ENCODE results near the gene NME4.
"Not testable (repeated sequence)": the region's sequence is repeated elsewhere in the genome, so short reads cannot be mapped to it uniquely, and the experiment has no call there.

NME4 gene

GRCh38 chr16:377419-377951 lies 19.5 kb upstream of the NME4 start:
- TF ChIP-seq Cebpa-rat (IDR thresholded peaks at IDR 0.05): no peak
- Histone ChIP-seq H3K4me3 (no peak overlapping the region), H3K4me1 (peaks cover 14 to 35% (median 26%) of the 10 kb centered on the region in 10 experiments), H3K9ac (no peak overlapping the region), H4K20me1 (peaks cover 21 to 86% (median 52%) of the 10 kb centered on the region in 11 experiments; a peak in 21 of 22 replicates), H3K27me3 (no peaks in the 10 kb centered on the region; a peak in 1 of 22 replicates), H3K9me3 (replicated peaks in 1 of 11) (no peaks in the 10 kb centered on the region), H3K27ac (no peak overlapping the region), H3K4me2 (no peak overlapping the region), H3K36me3 (peaks cover 45 to 55% (median 51%) of the 10 kb centered on the region in 11 experiments)

- H3K27me3 ChIP-seq; H3K27ac ChIP-seq; H3K9me3 ChIP-seq (replicated peaks in 1 of 11); H3K4me3 ChIP-seq: not testable (repeated sequence)
- H3K9ac ChIP-seq: peak overlapping the region in 2 of 11 experiments; percentile 44 to 90; a peak in 3 of 22 replicates
- peaks cover 21 to 79% (median 47%) of the 10 kb centered on the region in 11 experiments; a peak in 21 of 22 replicates for H4K20me1 ChIP-seq
- H3K4me1 ChIP-seq: peaks cover 13 to 34% (median 26%) of the 10 kb centered on the region in 10 experiments
- peak overlapping the region in 1 of 11 experiments; percentile 12; a peak in 1 of 22 replicates for H3K4me2 ChIP-seq
- H3K36me3 ChIP-seq: peaks cover 38 to 47% (median 43%) of the 10 kb centered on the region in 11 experiments
These were observed 18.7 kb upstream of the NME4 start for GRCh38 chr16:378113-378820.

- Histone ChIP-seq H3K36me3 (peaks cover 32 to 42% (median 38%) of the 10 kb centered on the region in 11 experiments), H3K4me2 (peak overlapping the region in 3 of 11 experiments; percentile 12 to 97 (median 93); a peak in 3 of 22 replicates), H4K20me1 (peaks cover 21 to 73% (median 45%) of the 10 kb centered on the region in 11 experiments; a peak in 20 of 22 replicates), H3K9ac (peak overlapping the region in 5 of 11 experiments; percentile 39 to 90 (median 63); a peak in 6 of 22 replicates), H3K27me3 (peaks cover 0 to 8% (median 0%) of the 10 kb centered on the region in 11 experiments; a peak in 3 of 22 replicates), H3K4me3 (no peak overlapping the region), H3K4me1 (peaks cover 18 to 39% (median 31%) of the 10 kb centered on the region in 10 experiments), H3K27ac (no peak overlapping the region), H3K9me3 (replicated peaks in 1 of 11) (no peaks in the 10 kb centered on the region)
- no peak for TF ChIP-seq Cebpa-rat (IDR thresholded peaks at IDR 0.05)
These were observed 18.2 kb upstream of the NME4 start for GRCh38 chr16:378821-379182.

- Histone ChIP-seq H3K9me3 (replicated peaks in 1 of 11) (no peaks in the 10 kb centered on the region), H3K27me3 (peaks cover 0 to 8% (median 0%) of the 10 kb centered on the region in 11 experiments; a peak in 3 of 22 replicates), H3K9ac (peak overlapping the region in 8 of 11 experiments; percentile 3 to 90 (median 54); a peak in 15 of 22 replicates), H3K4me2 (peak overlapping the region in 9 of 11 experiments; percentile 10 to 100 (median 97); a peak in 12 of 22 replicates), H3K27ac (no peak overlapping the region), H4K20me1 (peaks cover 21 to 68% (median 45%) of the 10 kb centered on the region in 11 experiments; a peak in 20 of 22 replicates), H3K4me1 (peaks cover 24 to 44% (median 37%) of the 10 kb centered on the region in 10 experiments), H3K4me3 (no peak overlapping the region), H3K36me3 (peaks cover 26 to 36% (median 32%) of the 10 kb centered on the region in 11 experiments)
- no peak for TF ChIP-seq Cebpa-rat (IDR thresholded peaks at IDR 0.05)
These were observed 17.6 kb upstream of the NME4 start for GRCh38 chr16:379183-379960.

GRCh38 chr16:379961-380761 lies 16.8 kb upstream of the NME4 start:
- H3K36me3 ChIP-seq: peaks cover 19 to 28% (median 24%) of the 10 kb centered on the region in 11 experiments
- H4K20me1 ChIP-seq: peaks cover 21 to 60% (median 44%) of the 10 kb centered on the region in 11 experiments; a peak in 20 of 22 replicates
- no peak overlapping the region for H3K27ac ChIP-seq
- H3K9me3 ChIP-seq (replicated peaks in 1 of 11): no peaks in the 10 kb centered on the region
- TF ChIP-seq Cebpa-rat (IDR thresholded peaks at IDR 0.05): no peak
- H3K4me2 ChIP-seq: peak overlapping the region; percentile 93 to 100 (median 99)
- H3K4me3 ChIP-seq: peak overlapping the region in 7 of 10 experiments; percentile 87 to 99 (median 94); a peak in 12 of 20 replicates
- H3K27me3 ChIP-seq: peaks cover 0 to 8% (median 0%) of the 10 kb centered on the region in 11 experiments; a peak in 3 of 22 replicates
- peaks cover 31 to 52% (median 45%) of the 10 kb centered on the region in 10 experiments for H3K4me1 ChIP-seq
- H3K9ac ChIP-seq: peak overlapping the region in 9 of 11 experiments; percentile 44 to 90 (median 86); a peak in 16 of 22 replicates

GRCh38 chr16:380762-381011 lies 16.3 kb upstream of the NME4 start:
- Histone ChIP-seq H3K9me3 (replicated peaks in 1 of 11) (no peaks in the 10 kb centered on the region), H3K4me2 (peak overlapping the region; percentile 93 to 100 (median 99)), H3K9ac (peak overlapping the region; percentile 73 to 93 (median 87)), H4K20me1 (peaks cover 21 to 57% (median 44%) of the 10 kb centered on the region in 11 experiments; a peak in 20 of 22 replicates), H3K4me1 (peaks cover 31 to 54% (median 45%) of the 10 kb centered on the region in 10 experiments), H3K27me3 (peaks cover 0 to 8% (median 0%) of the 10 kb centered on the region in 11 experiments; a peak in 3 of 22 replicates), H3K4me3 (peak overlapping the region; percentile 83 to 99 (median 92)), H3K36me3 (peaks cover 14 to 23% (median 20%) of the 10 kb centered on the region in 11 experiments; a peak in 21 of 22 replicates), H3K27ac (peak overlapping the region; percentile 59 to 81 (median 72); a peak in 19 of 22 replicates)
- no peak for TF ChIP-seq Cebpa-rat (IDR thresholded peaks at IDR 0.05)

- Histone ChIP-seq H3K9me3 (replicated peaks in 1 of 11) (no peaks in the 10 kb centered on the region), H3K36me3 (peaks cover 9 to 18% (median 15%) of the 10 kb centered on the region in 11 experiments; a peak in 20 of 22 replicates), H3K9ac (peak overlapping the region; percentile 73 to 93 (median 87)), H3K27me3 (peaks cover 0 to 8% (median 0%) of the 10 kb centered on the region in 11 experiments; a peak in 3 of 22 replicates), H3K4me2 (peak overlapping the region; percentile 93 to 100 (median 99)), H3K27ac (peak overlapping the region; percentile 59 to 81 (median 72)), H3K4me1 (peaks cover 35 to 59% (median 49%) of the 10 kb centered on the region in 10 experiments), H4K20me1 (peaks cover 21 to 51% (median 41%) of the 10 kb centered on the region in 11 experiments; a peak in 20 of 22 replicates), H3K4me3 (peak overlapping the region; percentile 83 to 99 (median 92))
- TF ChIP-seq Cebpa-rat (IDR thresholded peaks at IDR 0.05): no peak
These were observed 15.8 kb upstream of the NME4 start for GRCh38 chr16:381012-381788.
